NCI-H1694 treated with DMSO at 0.1 percent for 48 hours (cell line): ENCODE results near the gene KRTAP2-4.
"Not testable (repeated sequence)": the region's sequence is repeated elsewhere in the genome, so short reads cannot be mapped to it uniquely, and the experiment has no call there.

ENCODE experiments used
- DNase-seq: peaks from one replicate; lab custom pipeline; 2025; lab: John Stamatoyannopoulos, UW

KRTAP2-4 gene

DNA sequence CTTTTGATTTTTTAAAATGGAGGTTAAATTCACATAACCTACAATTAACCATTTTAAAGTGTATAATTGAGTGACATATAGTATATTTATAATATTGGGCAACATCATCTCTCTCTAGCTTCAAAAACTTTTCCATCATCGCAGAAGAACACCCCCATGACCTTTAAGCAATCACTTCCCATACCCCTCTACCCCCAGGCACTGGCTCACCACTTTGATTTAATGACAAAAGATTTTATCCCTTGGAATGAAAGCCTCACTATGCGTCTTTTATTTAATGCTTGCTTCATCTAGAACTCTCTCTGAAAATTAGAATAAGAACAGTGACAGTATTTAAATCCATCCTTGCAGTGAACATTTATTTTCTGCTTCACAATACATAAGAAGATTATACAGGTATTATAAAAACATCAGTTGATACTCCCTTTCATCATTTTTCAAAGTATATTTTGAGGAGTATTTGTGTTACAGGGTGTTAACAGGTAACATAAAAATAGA, 27.8 kb downstream of the KRTAP2-4 start:
- no peak for DNase-seq

DNA sequence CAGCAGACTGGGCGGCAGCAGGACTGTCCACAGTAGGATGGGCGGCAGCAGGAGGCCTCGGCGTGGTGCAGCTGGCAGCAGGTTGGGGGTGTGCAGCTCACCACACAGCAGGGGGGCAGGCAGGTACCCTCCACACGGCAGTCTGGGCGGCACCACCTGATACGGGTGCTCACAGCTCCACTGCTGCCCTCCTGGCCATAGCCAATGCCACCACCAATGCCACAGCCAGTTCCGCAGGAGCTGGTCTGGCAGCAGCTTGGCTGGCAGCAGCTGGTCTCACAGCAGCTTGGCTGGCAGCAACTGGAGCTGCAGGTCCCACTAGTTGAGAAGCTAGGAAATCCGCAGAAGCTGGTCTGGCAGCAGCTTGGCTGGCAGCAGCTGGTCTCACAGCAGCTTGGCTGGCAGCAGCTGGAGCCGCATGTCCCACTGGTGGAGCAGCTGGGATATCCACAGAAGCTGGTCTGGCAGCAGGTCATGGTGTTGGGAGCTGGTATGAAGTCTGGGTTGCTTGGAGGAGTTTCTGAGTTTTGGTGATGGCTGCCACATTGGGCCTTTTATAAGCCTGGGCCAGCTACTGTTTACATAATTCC, 31.2 kb downstream of the KRTAP2-4 start, which contains the start of gene KRTAP1-3:
TSS of gene KRTAP1-3 (minus strand) at position 529 of the 590 bp plus-strand sequence. CDS start at position 476, 53 bp downstream.
- not testable (repeated sequence) for DNase-seq

GRCh38 chr17:41029633-41030245, 35.9 kb downstream of the KRTAP2-4 start, which contains the start of gene KRTAP1-4:
TSS of gene KRTAP1-4 (minus strand) at chr17:41030195. CDS start at chr17:41030078, 117 bp downstream.
- DNase-seq = no peak

- no peak for DNase-seq
These were observed 38.8 kb downstream of the KRTAP2-4 start, which contains the start of gene KRTAP1-5 for GRCh38 chr17:41026715-41027471. TSS of gene KRTAP1-5 (minus strand) at chr17:41027208. CDS start at chr17:41027155, 53 bp downstream.

DNA sequence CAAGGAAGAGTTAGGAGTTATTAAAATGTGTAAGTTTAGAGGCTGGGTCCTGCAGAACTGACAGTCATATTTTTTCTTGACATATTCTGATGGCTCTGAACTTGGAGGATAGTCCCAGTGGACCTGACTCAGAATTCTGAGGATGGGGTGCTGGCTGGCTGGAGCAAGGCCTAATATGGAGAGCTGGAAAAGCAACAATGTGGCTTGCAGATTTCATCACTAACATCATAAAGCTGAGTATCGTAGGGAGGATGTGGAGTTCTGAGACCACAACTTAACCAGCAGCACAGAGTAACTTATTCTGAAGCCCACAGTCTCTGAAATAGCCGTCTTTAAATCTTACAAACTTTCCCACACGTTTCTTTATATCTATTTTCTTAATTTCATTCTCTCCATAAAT, 41.0 kb downstream of the KRTAP2-4 start:
- DNase-seq = no peak

- no peak for DNase-seq
These were observed 45.3 kb downstream of the KRTAP2-4 start for GRCh38 chr17:41020336-41020735.

DNA sequence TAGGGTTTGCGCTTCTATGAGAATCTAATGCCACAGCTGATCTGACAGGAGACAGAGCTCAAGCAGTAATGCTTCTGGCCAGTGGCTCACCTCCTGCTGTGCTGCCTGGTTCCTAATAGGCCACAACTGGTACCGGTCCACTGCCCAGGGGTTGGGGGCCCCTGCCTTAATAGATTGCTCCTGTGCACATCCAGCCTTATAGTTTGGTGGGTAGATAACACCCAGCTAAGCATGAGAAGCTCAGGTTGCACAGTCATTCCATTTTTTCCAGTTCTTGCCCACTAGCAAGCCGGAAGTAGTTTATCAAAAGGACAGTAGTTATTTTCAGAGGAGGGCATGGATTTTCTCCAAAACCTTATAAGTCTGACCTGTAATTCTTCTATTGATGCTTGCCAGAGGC, 46.3 kb downstream of the KRTAP2-4 start:
- DNase-seq = no peak

GRCh38 chr17:41018541-41018940, 47.1 kb downstream of the KRTAP2-4 start:
- no peak for DNase-seq

GRCh38 chr17:41016578-41017215, 49.0 kb downstream of the KRTAP2-4 start:
- no peak for DNase-seq

DNA sequence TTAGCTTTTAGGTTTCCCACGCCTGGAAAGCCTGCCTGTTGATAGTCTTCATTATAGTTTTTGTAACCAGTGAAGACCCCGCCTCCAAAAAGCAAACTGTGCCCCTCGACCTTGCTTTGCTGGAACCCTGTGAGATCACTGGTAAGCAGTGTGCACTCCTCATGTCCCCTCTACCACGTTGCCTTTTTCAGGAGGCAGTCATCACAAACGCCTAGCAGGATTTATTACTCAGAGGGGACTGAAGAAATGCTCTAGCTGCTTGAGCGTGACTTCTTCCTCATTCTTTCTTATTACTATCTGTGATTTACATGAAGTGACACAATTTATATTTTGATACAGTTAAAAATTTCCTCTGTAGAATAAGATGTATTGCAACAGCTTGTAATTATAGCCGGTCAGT, 50.2 kb downstream of the KRTAP2-4 start:
- no peak for DNase-seq
